HG03558 (cell line): Measurements from ENCODE around the gene HORMAD2.

Source experiments
- ATAC-seq: cut with Tn5 transposase; IDR thresholded peaks from one replicate; pipeline ENCODE4 v1.9.1; 2021; ENCODE audit warnings: moderate number of reproducible peaks; ENCODE audit not compliant: unreplicated experiment; ENCODE audit errors: extremely low read depth

The HORMAD2 gene

DNA sequence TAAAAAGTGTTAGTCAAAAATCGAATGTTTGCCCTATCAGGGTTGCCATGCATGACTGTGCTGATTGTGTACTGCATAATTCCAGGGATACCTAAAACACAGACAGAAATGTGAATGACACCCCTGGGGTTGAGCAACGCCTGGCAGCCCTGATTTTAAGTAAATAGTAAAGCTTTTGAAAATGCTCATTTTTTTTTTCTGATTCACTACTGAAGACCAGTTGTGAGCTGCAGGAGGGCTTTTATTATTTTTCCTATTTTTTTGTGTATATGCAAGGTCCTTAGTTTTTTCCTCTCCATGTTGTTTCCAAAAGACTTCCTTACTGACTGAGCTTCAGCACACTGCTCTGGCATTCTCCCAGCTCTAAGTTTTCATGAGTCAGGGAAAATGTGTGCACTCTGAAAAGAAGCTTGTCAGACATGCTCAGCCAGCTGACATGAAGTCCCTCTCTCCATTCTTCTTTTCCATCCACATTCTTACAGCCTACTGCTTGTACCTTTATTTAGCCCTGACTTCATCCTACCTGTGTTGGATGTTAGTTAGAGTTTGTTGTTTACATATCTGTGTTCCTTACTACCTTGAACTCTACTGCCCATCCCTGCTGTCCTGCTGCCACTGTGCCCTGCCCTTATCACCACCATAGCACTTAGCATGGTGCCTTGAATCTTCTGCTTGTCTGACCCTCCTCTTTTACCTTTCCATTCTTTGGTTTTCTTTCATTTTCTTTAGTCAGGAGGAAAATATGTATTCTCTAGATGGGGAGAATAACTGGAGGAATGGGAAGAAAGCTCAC is 79.5 kb downstream of the HORMAD2 start:
- ATAC-seq, result no peak

DNA sequence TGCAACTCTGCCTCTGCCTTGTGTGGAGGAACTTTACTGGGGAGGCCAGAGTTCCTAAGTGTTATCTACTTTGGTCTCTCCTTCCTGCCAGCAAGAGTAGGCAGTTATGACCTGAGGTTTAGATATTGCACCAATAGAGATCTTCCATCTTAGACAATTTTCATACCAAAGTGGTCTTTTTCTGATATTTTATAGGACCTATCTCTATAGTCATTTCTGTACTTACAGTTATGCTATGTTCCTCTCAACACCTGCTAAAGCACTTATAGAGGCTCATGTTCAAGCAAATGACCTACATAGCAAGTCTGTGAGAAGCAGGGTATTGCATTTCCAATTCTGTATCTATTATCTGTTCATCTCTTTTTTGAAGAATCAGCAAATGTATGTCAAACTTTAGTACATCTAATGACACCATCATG is 80.8 kb downstream of the HORMAD2 start:
- no peak for ATAC-seq

DNA sequence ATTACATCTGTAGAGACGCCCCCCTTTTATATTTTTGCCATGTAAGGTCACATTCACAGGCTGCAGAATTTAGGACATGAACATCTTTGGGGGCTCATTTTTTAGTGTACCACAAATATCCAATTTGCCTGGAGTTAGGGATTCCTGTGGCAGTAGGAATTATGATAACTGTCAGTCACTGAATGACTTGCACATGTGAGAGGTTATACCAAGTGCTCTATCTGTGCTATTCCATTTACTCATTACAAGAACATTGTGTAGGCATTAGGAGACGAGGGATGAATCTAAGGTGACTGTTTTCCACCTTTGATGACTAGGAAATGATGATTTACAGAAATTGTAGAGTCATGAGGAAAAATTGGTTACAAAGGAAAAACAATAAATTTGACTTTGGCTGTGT is 87.0 kb downstream of the HORMAD2 start:
- no peak for ATAC-seq

DNA sequence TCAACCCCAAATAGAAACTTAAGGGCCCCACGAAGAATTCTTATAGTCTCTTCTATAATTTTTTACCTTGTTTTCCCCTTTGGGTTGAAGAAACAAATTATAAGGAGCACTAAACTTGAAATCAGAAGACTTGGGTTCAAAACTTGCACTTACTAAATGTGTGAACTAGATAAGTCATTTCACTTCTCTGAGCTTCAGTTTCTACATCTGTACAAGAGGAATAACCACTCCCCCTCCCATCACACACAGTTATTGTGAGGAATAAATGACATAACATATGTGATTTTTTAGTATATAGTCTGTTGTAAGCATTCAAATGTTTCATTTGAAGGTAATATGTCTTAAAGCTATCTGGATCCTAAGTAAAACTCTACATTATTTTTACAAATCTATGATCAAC is 87.5 kb downstream of the HORMAD2 start:
- no peak for ATAC-seq

DNA sequence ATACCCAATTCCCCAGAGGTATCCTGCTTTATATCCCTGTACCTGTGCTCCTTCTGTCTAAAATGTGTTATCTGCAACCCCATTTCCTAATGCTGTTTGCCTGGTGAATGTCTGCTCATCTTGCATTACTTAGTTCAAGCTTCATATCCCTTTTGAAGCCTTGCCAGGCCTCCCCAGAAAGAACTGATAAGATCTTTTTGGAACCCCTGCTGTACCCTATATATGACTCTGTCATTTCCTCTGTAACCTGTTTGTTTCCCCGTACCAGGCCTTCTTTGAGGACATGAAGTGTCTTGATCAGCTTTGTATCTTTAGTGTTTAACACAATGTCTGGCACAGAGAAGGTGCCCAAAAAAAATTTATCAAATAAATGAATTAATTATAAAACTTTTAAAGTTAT is 88.7 kb downstream of the HORMAD2 start:
- ATAC-seq, result no peak

DNA sequence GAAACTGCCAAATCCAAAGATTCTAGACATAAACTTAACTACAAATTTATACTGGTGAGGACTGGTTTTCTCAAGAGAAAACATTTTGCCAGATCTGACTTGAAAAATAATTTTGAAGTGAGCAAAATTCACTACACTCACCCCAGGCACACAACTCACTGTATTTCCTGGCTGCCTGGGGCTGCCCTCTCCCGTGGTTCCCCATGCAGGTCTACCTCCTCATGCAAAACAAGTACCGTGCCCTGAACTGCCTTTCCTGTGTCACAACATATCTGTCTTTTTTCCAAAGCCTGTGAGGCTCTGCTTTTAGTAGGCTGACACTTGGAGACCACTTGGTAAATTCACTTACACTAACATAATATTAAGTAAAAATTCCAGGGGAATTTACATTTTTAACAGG is 89.9 kb downstream of the HORMAD2 start:
- ATAC-seq, result no peak

DNA sequence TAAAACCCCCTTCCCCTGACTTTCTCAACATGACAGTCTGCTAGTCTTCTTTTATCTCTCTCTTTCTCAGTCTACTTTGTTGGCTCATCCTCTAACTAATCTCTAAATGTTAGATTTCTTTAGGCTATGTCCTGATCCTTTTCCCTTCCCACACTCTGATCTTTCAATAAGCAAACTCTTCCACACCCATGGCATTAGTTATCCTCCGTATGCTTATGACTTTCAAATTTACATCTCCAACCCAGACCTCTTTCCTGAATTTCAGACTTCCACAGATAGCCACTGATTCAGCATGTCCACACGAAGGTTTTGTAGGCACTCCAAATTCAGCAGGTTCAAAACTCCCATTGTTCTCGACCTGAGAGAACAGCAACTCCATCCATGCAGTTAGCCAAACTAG is 90.7 kb downstream of the HORMAD2 start:
- ATAC-seq, result no peak

DNA sequence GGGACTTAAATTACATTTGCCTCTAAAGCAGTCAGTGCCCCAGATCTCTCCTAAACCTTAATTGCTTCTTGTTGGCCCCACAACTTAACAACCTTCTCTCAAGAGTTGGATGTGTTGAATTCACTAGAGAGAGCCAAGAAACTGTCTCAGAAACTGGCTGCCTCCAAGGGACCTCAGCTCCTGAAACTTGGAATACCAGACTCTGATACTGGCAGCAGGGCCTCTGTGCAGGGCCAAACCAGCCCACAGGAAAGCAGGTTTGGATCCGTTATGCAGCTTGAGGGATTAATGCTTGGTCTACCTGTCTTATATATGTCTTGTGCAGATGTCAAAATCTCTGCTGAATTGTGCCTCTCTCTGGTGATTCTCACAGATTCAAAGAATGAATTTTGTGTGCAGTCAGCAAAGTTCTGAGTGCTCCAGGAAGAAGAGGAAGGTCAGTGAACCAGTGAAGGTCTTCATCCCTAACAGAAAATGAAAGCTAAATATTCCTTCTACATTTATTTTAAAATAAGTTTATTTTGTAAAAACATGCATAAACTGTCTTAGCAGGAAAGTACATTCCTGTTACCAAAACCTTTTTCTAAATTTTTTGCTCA is 95.5 kb downstream of the HORMAD2 start:
- no peak for ATAC-seq

DNA sequence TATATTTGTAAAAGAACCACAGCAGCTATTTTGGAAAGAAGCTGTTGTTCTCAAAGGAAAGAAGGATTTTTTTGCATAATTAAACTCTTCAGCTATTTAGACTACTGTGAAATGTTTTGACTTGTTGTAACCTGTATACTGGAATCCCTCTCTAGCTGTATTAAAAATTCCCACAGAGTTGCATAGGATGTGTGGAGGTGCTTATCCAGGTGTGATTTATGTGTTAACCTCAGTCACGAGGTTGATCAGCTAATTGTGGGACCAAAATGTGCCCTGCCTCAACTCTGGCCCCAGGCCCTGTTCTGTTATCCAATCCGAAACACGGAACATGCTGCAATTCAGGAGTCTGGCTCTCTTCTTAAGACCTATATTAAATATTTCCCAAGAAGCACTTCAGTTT is 96.2 kb downstream of the HORMAD2 start:
- no peak for ATAC-seq

DNA sequence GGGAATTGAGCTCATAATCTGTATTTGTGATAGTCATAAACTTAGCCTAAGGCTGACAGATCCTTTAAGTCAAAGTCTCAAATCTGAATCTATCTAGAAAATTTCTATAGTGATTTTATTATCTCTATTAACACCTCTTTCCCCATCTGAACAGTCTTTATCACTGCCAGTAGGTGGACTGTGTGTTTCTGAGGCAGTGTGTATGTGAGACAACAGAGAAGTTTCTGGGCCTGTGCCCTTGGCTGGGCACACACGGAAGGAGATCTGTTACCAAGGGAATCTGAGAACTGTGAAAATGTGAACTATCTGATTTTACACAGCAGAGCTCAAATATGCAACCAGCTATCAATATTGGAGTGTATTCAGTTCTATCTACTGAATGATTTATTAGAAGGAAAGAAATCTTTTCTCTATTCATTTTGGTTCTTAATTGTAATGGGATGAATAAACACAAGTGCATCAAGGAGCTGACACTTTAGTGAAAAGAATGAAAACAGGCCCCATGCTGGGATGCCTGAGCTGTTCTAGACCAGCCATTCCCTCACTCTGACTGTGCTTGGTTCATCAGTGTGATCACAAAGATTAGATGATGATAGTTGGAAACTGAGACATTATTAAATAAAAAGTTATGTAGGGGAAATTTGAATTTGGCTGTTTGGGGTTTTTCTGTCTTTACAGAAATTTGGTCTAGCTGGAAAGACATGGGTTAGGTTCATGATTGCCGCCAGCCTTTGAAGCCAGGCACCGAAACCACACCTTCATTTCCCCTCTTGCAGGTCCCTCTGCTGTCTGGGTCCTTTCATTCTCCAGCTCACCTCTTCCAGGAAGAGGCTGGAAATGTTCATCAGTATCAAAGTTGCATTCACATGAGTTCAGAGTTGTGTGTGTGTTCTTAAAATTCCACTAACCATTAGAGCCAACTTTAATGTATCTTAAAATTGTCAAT is 98.2 kb downstream of the HORMAD2 start:
- no peak for ATAC-seq

DNA sequence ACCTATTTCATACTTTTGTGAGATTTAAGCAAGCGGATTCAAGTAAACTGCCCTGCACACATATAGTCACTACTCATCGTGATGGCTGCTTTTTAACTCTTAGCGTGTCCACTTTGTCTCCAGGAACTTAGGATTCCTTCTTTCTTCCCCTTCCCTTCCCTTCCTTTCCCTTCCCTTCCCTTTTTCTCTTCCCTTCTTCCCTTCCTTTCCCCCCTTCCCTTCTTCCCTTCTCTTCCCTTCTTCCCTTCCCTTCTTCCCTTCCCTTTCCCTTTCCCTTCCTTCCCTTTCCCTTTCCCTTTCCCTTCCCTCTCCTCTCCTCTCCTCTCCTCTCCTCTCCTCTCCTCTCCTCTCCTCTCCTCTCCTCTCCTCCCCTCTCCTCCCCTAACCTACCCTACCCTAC is 100.4 kb downstream of the HORMAD2 start:
- no peak for ATAC-seq

DNA sequence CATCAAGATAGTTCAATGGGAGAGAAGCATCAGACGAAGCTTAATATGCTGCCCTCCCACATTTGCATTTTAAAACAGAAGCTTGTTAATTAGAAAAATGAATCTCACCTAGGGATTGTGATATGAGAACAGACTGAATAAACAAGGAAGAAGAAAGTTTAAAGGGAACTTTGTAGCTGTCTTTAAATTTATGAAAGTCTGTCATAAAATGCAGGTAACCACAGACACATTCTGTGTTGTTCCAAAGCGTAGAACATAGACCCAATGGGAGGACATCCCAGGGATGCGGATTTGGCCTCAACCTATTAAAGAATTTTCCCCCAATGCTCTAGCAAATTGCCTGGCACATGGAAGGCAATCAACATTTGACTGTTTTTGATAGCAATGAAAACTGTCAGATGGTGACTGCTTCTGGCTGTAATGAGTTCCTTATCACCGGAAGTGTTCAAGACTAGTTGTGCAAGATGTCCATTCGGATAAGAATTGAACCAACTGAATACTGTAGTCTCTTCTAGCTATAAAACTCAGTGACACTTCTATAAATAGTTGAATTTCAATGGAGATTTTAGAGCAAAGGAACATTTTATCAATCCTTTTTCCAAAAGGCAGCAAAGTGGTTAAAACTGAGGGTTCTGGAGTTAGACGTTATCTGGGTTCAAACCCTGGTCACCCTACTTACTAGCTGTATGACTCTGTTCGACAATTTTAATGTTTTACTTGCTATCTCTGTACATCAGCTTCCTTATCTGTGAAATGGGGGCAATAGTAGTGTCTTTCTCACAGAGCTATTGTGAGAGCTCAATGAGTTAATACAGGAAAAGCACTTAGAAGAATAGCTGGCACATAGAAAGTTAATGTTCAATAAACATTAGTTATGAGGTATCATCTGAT is 101.4 kb downstream of the HORMAD2 start:
- no peak for ATAC-seq

DNA sequence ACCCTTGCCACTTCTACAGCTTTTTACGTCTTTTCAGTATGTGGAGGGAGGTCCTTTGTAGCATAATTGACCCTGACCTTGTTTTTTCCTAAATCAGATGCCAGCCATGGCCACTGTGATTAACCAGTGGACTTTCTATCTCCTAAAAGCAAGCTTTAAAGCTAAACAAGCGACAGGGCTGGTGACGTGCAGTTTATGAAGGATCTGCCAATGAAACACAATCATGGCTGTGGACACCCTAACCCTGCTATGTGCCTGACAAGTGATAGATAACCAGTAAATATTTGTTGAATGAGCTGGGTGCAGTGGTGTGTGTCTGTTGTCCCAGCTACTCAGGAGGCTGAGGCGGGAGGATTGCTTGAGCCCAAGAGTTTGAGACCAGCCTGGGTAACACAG is 102.1 kb downstream of the HORMAD2 start:
- ATAC-seq, result no peak

DNA sequence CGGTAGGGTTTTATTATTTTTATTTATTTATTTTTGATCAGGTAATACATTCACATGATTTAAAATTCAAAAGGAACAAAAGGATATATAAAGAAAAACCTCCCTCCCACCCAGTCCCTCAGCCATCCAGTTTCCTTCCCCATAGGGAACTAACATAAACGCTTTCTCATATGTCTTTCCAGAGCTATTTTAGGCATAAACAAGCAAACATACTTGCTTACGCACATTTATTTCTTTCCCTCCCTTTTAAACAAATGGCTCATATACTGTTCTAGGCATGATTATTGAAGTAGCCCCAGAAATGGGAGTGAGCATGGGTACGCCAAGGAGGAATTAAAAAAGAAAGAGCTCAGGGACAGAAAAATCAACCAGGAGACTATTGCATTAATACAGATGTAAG is 102.6 kb downstream of the HORMAD2 start:
- no peak for ATAC-seq

DNA sequence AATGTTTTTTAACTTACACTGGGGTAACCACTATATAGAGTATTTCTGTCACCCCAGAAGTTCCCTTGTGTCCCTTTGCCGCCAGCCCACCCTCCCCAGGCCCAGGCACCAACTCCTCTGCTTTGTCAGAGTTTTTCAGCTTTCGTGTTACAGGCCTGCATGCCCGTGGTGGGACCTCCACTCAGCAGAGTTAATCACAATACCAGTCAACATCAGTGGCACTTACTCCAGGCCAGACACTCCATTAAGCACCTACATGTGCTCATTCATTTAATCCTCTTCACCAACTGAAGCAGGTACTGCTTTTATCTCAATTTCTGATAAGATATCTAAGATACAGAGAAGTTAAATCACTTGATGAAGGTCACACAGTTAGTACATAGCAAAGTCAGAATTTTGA is 103.0 kb downstream of the HORMAD2 start:
- ATAC-seq, result no peak

DNA sequence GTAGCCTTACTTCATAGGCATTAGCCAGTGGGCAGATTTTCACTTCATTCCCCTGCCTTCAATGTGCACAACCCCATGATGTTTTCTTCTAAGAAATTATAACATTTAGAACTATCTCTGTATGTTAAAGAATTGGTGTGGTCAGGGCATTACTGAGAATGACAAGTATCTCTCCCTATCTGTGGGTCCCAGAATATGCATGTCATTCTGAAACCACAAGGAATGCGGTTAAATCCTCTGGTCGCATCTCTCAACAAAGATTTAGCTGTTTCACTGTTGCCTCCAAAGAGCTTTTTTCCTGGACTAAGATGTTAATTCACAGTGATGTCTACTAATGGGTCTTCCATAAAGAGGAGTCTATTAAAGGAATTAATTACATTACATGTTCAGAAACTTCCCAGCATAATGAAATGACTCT is 103.6 kb downstream of the HORMAD2 start:
- no peak for ATAC-seq

DNA sequence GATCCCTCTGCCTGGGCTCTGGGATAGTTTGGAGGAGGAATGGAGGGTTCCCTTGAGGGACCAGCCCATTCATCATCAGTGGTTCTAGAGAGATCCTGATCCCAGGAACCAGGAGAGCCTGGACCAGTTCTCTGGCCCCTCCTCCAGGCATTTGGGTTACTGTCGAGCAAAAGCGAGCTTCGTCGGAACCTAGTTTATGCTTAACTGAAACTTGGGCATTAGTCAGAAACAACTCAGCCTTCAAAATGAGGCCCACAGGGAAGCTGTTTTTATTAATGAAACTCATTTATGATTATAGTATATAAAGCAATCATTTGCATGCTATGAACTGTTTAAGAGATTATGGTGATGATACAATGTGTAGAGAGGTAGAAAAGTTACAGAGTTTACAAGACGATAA is 104.9 kb downstream of the HORMAD2 start:
- no peak for ATAC-seq

DNA sequence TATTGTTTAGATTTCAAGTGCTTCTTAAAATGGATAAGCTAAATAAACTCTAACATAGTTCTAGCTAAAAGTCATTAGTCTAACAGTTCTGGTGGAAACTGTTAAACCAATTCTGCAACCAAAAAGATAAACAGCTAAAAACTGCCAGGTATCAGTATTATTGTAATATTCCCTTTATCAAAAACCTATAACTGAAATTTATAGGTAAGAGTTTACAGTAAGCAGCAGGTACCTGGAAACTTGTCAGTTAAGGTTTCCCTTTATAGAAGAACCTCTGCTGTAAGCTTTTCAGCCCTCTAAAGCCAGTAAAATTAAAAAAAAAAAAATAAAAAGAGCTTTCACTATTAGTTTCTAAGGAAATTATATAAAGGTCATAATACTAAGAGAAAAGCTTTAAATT is 105.3 kb downstream of the HORMAD2 start:
- no peak for ATAC-seq

DNA sequence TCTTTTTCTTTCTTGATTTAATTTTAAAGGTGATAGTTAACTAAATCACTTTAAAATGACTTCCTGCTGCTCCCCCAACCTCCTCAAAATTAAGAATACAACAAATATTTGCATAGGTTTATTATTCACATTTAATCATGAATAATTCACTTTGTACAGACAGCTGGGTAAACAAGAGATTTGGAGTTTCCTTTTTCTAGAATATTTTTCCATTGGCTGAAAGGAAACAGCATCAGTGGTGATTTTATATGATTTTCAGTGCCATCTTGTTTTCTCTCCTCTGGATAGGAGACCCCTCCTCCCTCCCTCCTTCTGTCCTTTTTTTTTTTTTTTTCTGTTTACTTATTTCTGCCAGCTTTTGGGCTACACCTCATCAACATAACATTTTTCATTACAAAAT is 105.8 kb downstream of the HORMAD2 start:
- ATAC-seq, result no peak

DNA sequence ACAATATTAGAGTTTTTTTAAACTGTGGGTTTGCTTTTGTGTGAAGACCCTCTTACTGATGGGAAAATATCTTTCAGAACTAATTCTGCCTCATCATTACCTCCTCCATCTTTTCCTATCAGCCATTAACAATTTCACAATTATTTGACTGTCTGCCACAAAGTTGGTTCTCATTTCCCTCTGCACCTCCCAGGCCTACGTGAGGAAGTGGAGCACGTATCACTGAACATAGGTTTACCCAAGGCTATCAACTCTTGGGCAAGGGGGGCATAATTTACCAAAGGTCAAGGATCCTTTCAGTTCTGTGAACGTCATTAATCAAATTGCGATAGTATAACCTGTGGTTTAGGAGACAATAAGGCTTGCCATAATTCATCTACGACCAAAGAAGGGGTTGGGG is 106.2 kb downstream of the HORMAD2 start:
- ATAC-seq, result no peak
